H54 (cell line): ENCODE measurements around the gene SHISA9.

Source experiments
- DNase-seq: peaks from one replicate; pipeline ENCODE4 v3.0.0; 2011; ENCODE audit warnings: low spot score, mixed read lengths; ENCODE audit not compliant: insufficient read length
- FAIRE-seq: peaks from 3 replicates; lab custom pipeline; 2011; peaks lifted over from hg19 to GRCh38; lab: Jason Lieb, UNC
- POLR2A ChIP-seq: IDR thresholded peaks from 2 replicates; pipeline ENCODE4 v1.6.1; 2011; ENCODE audit warnings: low read depth, mild to moderate bottlenecking, low read length

SHISA9 gene

GRCh38 chr16:13101828-13102227 is 200.4 kb downstream of the SHISA9 start:
- FAIRE-seq (no peak), DNase-seq (no peak)
- TF ChIP-seq POLR2A: no peak

GRCh38 chr16:13102401-13102800 is 201.0 kb downstream of the SHISA9 start:
- TF ChIP-seq POLR2A: no peak
- DNase-seq: no peak
- FAIRE-seq: no peak

- FAIRE-seq (no peak), DNase-seq (no peak)
- no peak for TF ChIP-seq POLR2A
Observed at GRCh38 chr16:13103831-13104530, 202.6 kb downstream of the SHISA9 start.

- DNase-seq: no peak
- no peak for FAIRE-seq
- no peak for TF ChIP-seq POLR2A
Observed at GRCh38 chr16:13104772-13105171, 203.4 kb downstream of the SHISA9 start.

GRCh38 chr16:13105427-13105826 is 204.0 kb downstream of the SHISA9 start:
- FAIRE-seq (no peak), DNase-seq (no peak)
- TF ChIP-seq POLR2A: no peak

- FAIRE-seq (no peak), DNase-seq (no peak)
- no peak for TF ChIP-seq POLR2A
Observed at GRCh38 chr16:13106464-13106863, 205.1 kb downstream of the SHISA9 start.

- DNase-seq: no peak
- no peak for TF ChIP-seq POLR2A
- no peak for FAIRE-seq
Observed at GRCh38 chr16:13108126-13108525, 206.7 kb downstream of the SHISA9 start.

GRCh38 chr16:13109171-13109570 is 207.8 kb downstream of the SHISA9 start:
- no peak for DNase-seq

GRCh38 chr16:13110124-13110796 is 208.9 kb downstream of the SHISA9 start:
- no peak for TF ChIP-seq POLR2A
- DNase-seq: no peak
- no peak for FAIRE-seq

More at GRCh38 chr16:13109171-13109570, 207.8 kb downstream of the SHISA9 start:
- FAIRE-seq: no peak
- TF ChIP-seq POLR2A: no peak

- DNase-seq: no peak
- TF ChIP-seq POLR2A: no peak
- FAIRE-seq: no peak
Observed at GRCh38 chr16:13111747-13112146, 210.3 kb downstream of the SHISA9 start.

- no peak for TF ChIP-seq POLR2A
- DNase-seq: no peak
- FAIRE-seq: no peak
Observed at GRCh38 chr16:13113741-13114140, 212.3 kb downstream of the SHISA9 start.

- TF ChIP-seq POLR2A: no peak
- FAIRE-seq: no peak
- DNase-seq: no peak
Observed at GRCh38 chr16:13118091-13118490, 216.7 kb downstream of the SHISA9 start.

GRCh38 chr16:13120091-13120490 is 218.7 kb downstream of the SHISA9 start:
- FAIRE-seq (no peak), DNase-seq (no peak)

GRCh38 chr16:13120557-13120956 is 219.2 kb downstream of the SHISA9 start:
- TF ChIP-seq POLR2A: no peak
- no peak for DNase-seq
- FAIRE-seq: no peak

More at GRCh38 chr16:13120091-13120490, 218.7 kb downstream of the SHISA9 start:
- no peak for TF ChIP-seq POLR2A

GRCh38 chr16:13123991-13124390 is 222.6 kb downstream of the SHISA9 start:
- DNase-seq (no peak), FAIRE-seq (no peak)
- TF ChIP-seq POLR2A: no peak

GRCh38 chr16:13127144-13127543 is 225.7 kb downstream of the SHISA9 start:
- TF ChIP-seq POLR2A: no peak
- DNase-seq (no peak), FAIRE-seq (no peak)
